Activated CD4-positive, alpha-beta T cell treated with anti-CD3 and anti-CD28 coated beads for 4 hours (primary cell): ENCODE results near the gene SRD5A1.

Experiments
- DNase-seq, 2 donors: peaks; one replicate each; pipeline ENCODE4 v3.0.0-alpha.2; 2020

The SRD5A1 gene

DNA sequence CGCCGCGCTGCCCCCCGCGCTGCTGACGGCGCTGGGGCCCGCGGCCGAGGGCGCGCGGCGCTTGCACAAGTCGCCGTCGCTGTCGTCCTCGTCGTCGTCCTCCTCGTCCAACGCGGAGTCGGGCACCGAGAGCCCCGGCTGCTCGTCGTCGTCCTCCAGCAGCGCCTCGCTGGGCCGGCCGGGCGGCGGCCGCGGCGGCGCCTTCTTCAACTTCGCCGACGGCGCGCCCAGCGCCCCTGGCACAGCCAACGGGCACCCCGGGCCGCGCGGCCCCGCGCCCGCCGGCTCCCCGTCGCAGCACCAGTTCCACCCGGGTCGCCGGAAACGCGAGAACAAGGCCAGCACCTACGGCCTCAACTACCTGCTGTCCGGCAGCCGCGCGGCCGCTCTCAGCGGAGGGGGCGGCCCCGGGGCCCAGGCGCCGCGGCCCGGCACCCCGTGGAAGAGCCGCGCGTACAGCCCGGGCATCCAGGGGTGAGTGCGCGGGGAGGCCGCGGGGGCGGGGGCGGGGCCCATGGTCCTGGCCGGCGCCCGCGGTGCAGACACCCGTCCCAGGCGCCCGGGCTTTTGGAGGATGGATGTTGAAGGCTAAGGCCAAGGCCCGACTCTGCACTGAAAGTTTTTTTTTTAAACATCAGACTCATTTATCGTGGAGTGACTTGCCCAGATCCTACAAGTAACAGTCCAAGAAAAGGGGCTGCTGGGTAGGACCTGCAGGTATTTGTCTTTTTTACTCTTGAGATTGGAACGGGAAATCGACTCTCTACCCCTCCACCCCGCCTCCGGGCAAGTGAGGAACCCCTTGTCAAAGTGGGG is 81.2 kb downstream of the SRD5A1 start:
- peak; percentile 22 to 23 for DNase-seq

GRCh38 chr5:6715271-6715670 is 82.0 kb downstream of the SRD5A1 start:
- no peak for DNase-seq

GRCh38 chr5:6715758-6716628 is 82.8 kb downstream of the SRD5A1 start:
- peak; percentile 24 for DNase-seq

GRCh38 chr5:6716629-6717149 is 83.4 kb downstream of the SRD5A1 start:
- no peak for DNase-seq

- no peak for DNase-seq
Observed at GRCh38 chr5:6717247-6717646, 84.0 kb downstream of the SRD5A1 start.

GRCh38 chr5:6717687-6718086 is 84.4 kb downstream of the SRD5A1 start:
- DNase-seq = no peak

DNA sequence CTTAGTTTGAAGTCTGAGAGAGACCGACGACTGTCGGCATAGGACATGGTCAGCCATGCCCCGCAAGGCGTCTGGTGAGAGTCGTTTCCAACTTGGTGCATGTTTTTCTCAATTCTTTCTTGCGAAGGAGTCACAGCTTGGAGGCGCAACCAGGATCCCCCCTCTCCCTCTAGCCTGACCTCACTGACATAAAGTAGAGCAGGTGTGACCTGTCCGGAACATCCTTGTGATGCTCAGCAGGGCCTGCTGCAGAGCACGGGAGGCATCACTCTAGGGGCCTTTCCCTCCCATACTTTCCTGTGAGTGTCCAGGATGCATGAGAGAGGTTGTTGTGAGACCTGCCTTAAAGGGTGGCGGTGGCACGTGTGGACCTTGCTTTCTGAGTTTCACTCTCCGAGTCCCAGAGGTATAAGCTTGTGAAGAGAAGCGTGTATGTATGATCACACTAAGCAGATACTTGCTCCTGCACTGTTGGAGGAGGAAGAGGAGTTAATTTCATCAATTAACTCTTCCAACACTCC is 85.0 kb downstream of the SRD5A1 start:
- DNase-seq = no peak

GRCh38 chr5:6718718-6719117 is 85.5 kb downstream of the SRD5A1 start:
- no peak for DNase-seq

DNA sequence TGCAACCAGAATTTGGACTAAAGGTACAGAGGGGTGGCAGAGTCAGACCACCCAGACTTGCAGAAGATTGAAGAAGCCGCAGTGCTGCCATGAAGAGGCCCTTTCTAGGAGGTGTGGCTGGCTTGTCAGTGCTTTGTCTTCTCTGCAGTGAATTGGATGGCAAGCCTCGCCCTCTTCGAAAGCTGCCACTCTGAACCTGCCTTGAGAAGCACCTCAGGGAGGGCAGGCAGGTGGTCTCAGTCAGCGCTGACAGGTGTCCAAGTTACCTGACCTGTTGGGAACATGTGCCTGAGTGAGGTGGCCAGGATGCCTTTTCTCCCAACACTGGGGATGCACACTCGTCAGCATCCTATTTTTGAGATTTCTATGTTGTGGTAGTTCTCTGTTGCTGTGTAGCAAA is 86.2 kb downstream of the SRD5A1 start:
- DNase-seq = no peak

DNA sequence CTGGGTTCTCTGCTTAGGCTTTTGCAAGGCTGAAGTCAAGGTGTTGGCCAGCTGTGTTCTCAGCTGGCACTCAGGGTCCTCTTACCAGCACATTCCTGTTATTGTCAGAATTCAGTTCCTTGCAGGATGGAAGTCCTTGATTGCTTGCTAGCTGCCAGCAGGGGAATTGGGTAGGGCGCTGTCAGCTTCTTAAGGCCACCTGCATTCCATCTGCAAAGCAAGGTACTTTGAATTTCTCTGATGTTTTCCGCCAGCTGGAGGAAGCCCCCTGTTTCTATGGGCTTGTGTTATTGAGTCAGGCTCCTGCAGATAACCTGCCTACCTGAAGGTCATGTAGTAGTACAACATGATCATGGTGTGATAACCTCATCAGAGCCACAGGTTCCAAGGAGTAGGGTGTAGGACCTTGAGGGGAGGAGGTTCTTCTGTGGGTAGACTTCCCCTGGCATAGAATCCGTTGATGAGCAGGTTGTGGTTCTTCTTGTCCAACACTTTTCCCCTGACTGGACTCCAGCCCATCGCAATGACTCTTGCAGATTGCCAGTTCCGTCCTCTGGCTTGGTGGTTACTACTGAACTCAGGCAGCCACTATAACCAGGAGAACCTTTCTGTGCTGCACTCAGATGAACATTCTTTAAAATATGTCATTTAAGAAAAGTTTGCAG is 86.8 kb downstream of the SRD5A1 start:
- no peak for DNase-seq

DNA sequence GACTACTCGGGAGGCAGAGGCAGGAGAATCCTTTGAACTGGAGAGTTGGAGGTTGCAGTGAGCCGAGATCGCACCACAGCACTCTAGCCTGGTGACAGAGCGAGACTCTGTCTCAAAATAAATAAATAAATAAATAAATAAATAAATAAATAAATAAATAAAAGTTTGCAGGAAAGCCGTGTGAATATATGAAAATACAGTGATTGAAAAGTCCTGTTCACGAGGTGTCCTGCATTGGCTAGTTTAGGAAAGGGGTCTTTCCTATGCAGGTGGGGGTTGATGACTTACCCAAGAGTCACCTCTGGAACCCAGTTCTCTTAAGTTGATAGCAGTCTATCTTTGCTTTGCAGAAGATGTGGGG is 87.3 kb downstream of the SRD5A1 start:
- DNase-seq = no peak

GRCh38 chr5:6721442-6721841 is 88.2 kb downstream of the SRD5A1 start:
- no peak for DNase-seq

GRCh38 chr5:6722015-6722414 is 88.8 kb downstream of the SRD5A1 start:
- no peak for DNase-seq

DNA sequence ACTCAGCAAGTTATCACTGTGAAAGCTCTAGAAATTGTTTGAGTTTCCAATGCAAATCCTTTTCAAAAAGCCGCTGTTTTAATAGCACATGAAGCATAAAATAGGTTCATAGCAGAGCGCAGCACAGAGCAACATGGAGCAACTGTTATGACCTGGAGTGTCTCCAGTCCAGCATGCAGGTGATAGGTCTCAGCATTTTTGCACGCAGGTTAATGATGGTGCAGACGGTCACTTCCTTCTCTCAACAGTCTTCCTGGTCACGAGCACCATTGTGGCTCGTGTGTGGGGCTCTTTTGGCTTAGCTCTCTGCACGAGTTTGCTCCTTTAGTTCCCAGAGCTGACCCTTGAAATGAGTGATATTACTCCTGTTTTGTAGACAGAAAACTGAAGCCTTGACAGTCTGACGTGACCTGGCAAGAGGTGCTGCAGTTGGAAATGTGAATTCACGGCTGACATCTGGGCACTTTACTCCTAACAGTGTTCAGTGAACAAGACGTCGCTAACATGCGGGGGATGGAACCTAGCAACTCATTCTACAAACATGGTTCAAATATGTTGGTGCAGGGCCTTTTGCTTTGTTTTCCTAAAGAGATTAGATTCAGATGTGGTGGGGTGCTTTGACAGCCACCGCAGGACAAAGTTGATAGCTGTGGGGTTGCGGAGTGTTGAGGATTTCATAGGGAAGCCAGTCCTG is 90.0 kb downstream of the SRD5A1 start:
- DNase-seq = no peak

DNA sequence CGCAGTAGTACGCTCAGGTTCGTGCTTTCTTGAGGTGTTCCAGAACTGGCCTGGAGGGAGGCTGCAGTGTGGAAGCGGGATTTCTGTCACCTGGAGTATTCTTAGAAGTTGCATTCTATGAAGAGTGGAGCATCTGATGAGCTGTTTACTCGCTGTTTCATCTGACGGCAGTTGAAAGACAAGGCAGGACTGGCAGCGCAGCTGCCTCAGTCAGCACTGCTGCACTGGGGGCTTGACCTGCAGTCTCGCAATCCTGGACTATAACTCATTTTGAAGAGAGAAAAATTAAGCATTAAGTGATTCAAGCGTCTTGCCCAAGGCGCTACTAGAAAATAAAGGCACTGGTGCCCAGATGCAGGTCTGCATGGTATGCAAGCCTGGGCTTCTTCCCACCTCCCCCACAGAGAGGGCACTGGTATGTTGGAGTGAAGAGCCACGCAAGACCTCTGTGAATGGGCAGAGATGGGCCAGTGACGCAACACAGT is 90.6 kb downstream of the SRD5A1 start:
- DNase-seq = no peak
